NB4 (cell line): Measurements from ENCODE around the gene DUSP5.
"Not testable (repeated sequence)": the region's sequence is repeated elsewhere in the genome, so short reads cannot be mapped to it uniquely, and the experiment has no call there.

Experiments used
- CTCF ChIP-seq: IDR thresholded peaks from one replicate; pipeline ENCODE4 v1.5.1; 2012; ENCODE audit warnings: low read depth, low read length
- MYC ChIP-seq: IDR thresholded peaks from 2 replicates; pipeline ENCODE4 v1.6.1; 2011; ENCODE audit warnings: low read depth, low read length
- POLR2A ChIP-seq: IDR thresholded peaks from 2 replicates; pipeline ENCODE4 v1.6.1; 2011; ENCODE audit warnings: mild to moderate bottlenecking; ENCODE audit not compliant: insufficient read length; ENCODE audit errors: extremely low read depth

GRCh38 chr10:110470541-110470940 lies 27.2 kb upstream of the DUSP5 start:
- TF ChIP-seq CTCF, POLR2A, MYC: not testable (repeated sequence)
